COLO668 (cell line): ENCODE measurements around the gene MRFAP1.
"Not testable (repeated sequence)": the region's sequence is repeated elsewhere in the genome, so short reads cannot be mapped to it uniquely, and the experiment has no call there.

Source experiments
- DNase-seq: peaks from one replicate; lab custom pipeline; 2025; ENCODE audit not compliant: unreplicated experiment; lab: John Stamatoyannopoulos, UW

Gene MRFAP1

DNA sequence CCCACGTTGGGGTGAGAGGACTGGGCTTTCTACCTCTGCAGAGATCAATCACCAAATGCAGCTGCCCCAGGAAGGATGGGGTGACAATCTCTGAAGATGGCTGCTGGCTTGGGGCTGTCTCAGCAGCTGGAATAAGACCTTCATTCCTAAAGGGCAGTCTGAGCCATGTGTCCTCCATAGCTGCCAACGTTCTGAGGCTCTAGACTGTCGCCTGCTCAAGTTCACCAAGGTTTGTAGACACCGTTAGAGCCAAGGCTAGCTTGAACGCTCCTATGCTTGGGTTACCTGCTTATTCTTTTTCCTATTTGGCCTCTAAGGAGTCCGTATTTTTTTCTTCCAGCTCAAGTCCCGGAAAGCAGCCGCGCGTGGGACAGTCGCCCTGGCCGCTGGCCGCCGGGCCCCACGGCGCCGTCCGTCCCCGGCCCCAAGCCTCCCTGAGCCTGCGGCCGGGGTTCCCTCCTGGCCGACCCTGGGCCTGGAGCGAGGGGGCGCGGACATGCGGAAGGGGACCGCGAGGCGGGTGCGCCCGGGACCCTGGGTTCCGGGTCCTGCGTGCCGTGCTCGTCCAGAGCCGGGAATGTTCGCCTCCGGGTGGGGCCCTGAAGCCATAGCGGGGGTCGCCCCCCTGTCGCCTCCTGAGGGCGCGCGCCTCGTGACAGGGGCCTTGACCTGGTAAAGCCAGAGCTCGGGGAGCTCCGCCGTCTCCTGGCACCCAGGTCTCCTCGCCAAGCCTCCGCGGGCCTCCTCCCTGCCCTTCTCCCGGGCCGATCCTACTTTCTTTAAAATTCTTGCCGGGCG is 23.3 kb downstream of the MRFAP1 start:
- DNase-seq: no peak

GRCh38 chr4:6665320-6665654 is 24.8 kb downstream of the MRFAP1 start:
- DNase-seq: no peak

DNA sequence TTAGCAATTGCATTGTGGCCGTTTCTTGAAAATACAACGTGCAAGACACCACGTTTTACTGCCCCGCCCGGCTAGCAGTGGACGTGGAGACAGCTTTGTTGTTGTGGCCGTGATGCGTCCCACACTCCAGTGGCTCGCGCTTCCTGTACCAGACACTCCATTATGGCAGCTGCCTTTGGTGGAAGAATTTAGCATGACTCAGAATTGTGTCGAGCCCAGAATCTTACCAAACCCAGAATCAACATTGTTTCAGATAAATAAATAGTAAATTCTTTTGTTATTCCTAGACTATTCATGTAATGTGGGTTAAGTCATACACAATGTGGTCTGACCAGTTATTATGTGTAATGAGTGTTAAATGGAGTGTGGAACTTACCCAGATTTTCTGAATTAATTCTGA is 27.9 kb downstream of the MRFAP1 start:
- peak; percentile 30 for DNase-seq

- DNase-seq: no peak
Measured at GRCh38 chr4:6671648-6672047, 31.2 kb downstream of the MRFAP1 start.

DNA sequence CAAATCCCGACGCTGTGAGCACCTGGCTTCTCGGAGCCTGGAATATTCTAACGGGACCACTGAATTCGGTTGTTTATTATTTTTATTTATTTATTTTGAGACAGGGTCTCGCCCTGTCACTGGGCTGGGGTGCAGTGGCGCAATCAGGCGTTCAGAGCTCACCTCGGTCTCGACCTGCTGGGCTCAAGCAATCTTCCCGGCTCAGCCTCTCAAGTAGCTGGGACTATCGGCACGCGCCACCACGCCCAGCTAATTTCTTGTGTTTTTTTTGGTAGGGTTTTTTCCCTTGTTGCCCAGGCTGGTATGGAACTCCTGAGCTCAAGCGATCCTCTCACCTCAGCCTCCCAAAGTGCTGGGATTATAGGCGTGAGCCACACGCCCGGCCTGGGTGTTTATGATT is 31.6 kb downstream of the MRFAP1 start:
- DNase-seq: no peak

- not testable (repeated sequence) for DNase-seq
Measured at GRCh38 chr4:6672541-6673190, 32.2 kb downstream of the MRFAP1 start.

DNA sequence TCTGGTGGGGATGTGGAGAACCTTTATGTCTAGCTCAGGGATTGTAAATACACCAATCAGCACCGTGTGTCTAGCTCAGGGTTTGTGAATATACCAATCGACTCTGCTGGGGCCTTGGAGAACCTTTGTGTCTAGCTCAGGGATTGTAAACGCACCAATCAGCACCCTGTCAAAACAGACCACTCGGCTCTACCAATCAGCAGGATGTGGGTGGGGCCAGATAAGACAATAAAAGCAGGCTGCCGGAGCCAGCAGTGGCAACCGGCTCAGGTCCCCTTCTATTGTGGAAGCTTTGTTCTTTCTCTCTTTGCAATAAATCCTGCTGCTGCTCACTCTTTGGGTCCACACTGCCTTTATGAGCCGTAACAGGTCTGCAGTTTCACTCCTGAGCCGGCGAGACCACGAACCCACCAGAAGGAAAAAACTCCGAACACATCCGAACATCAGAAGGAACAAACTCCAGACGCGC is 32.7 kb downstream of the MRFAP1 start:
- DNase-seq: not testable (repeated sequence)

- peak; percentile 92 for DNase-seq
Measured at GRCh38 chr4:6673660-6674499, 33.4 kb downstream of the MRFAP1 start.

GRCh38 chr4:6674500-6675149 is 34.1 kb downstream of the MRFAP1 start:
- peak; percentile 50 for DNase-seq

DNA sequence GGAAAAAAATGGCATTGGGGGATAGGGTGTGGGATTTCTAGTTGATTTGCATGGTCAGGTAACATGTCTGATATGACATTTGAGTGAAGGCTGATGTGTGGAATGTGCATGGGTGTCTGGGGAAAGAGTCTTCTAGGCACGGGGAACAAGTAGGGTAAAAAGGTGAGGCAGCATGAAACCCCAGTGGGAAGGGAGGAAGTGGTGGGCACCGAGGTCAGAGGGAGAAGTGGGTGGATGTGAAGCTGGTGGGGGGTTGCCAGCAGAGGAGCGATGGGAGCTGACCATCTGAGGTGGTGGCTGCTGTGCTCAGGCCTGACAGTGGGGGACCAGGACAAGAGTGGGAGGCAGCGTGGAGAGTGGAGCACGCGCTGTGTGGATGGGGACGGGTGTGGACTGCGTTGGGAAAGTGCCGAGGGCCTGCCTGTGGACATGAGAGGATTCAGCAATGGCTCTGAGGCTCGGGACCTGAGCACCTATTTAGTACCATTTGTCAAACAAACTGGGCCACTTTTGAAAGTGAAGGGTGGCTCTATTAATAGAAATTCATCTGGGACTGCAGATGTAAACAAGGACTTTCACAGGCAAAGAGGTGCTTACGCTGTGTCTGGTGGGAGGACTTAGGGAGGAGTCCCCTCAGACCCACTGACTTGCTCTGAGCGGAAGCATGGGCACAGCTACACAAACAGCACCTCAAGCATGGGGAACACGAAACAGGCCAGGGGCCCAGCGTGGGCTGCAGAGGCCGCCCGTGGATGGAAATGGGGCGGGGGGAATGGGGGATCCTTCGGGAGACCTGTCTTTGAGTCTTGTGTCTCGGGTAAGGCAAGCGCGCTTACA is 36.5 kb downstream of the MRFAP1 start:
- DNase-seq: no peak

DNA sequence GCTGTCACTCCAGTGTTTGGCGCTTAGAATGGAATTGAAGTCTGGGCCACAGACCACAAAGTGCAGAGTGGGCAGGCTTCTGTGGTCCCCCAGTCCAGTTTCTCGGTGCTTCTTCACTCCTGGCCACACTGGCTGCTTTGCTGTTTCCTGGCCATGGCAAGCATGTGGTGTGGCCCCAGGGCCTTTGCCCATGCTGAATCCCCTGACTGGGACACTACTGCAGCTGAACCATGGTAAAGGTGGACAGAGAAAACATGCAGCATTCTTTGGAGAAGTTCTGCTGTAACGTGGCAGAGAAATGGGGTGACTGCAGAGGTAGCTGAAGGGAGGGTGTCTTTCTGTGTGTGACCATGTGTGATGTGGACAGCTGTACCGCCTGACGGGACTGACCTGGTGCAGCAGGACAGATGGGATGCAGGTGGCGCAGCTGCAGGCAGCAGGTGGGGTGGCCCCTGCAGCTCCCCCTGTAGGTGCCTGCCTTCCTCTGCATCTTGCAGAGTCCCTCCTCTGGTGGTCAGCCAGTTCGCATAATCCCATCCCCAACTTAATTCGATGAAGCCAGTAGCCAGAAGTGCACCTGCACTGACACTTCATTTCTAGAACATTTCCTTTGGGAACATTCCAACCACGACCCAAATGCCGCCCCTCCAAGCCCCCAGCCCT is 40.0 kb downstream of the MRFAP1 start:
- DNase-seq: no peak

DNA sequence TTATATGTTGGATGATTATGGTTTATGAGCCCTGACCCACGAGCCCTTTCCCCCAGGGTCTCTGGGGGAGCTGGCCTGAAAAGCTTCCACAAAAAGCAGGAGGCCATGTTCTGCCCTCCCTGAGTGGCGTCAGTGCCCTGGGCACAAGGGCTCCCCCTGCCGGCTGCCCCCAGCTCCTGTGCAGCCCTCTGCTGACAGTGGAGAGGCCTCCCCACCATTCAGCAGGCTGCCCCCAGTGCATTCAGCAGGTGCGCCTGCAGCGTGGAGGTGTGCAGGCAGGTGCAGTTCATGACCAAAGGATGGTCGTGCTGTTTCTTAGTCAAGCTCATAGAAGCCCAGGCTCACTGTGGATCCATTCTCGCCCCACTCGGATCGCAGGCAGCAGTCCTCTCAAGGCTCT is 40.7 kb downstream of the MRFAP1 start:
- peak; percentile 29 for DNase-seq

DNA sequence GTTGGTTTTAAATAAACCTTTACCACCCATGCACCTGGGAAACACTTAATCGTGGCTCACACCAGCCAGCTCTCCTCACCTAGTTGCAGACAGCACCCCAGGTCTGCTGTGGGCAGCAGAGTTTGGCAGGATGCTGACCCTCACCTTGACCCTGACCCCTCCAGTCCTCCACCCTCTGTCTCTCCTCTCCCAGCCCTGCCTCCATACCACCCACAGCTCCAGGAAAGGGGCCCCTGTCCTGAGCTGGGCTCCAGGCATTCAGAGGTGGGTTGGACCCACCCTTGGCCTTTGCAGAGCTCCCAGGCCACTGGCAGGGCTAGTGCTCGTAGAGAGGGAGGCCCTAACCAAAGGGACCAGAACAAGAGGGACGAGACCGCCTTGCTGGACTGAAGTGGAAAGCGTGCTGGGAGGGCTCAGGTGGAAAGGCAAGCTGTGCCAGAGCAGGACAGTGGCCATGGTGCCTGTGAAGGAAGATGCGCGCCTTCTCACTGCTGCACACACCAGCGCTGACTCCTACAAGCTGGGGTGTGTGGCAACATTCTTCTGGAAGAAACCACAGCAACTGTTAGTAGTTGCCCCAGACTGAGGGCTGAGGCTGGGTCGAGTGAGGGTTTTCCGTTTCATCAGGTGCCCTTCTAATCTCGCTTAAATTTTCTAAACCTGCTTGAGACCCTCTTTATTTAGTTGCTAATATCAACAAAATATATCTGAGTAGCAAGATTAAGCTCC is 42.5 kb downstream of the MRFAP1 start:
- no peak for DNase-seq

GRCh38 chr4:6684656-6685055 is 44.2 kb downstream of the MRFAP1 start:
- no peak for DNase-seq

DNA sequence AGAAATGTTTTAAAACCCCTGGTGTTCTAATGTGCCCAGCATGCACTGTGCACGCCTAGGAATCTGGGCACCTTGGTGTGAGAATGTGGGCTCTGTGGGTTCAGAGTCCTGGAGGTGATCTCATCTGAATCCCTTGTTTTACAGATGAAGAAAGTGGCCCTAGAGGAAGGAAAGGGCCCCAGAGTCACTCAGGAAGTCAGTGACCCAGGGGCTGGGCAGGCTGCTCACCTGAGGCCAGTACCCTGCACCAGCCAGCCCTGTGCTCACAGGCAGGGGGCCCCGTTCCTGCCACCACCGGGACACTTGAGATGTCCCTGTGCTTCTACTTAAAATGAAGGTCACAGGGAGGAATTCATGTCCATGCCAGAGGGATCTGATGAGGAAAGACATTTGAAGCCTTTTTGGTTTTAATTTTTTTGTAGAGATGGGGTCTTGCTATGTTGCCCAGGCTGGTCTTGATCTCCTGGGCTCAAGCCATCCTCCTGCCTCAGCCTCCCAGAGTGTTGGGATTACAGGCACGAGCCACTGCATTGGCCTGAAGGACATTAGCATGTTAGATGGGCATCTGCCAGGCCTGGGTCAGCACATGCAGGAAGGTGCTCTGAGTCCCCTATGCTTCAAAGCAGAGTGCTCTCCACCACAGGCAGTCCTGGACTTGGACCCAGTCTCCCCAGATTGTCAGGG is 45.8 kb downstream of the MRFAP1 start:
- no peak for DNase-seq

GRCh38 chr4:6687947-6688878 is 47.7 kb downstream of the MRFAP1 start:
- DNase-seq: peak; percentile 56

GRCh38 chr4:6688879-6689505 is 48.5 kb downstream of the MRFAP1 start:
- peak; percentile 70 for DNase-seq
